Activated CD8-positive, alpha-beta memory T cell treated with anti-CD3 and anti-CD28 coated beads for 1 hour (primary cell): ENCODE results near the gene GOLPH3.
A peak's percentile ranks its signal among the peaks of the same experiment; 100 is the strongest.
"Not testable (repeated sequence)": the region's sequence is repeated elsewhere in the genome, so short reads cannot be mapped to it uniquely, and the experiment has no call there.

Experiments used
- DNase-seq, 2 donors: peaks; one replicate each; pipeline ENCODE4 v3.0.0-alpha.2; 2020; ENCODE audit warnings: low read depth in 1 of 2; ENCODE audit errors: extremely low read depth in 1 of 2

The GOLPH3 gene

DNA sequence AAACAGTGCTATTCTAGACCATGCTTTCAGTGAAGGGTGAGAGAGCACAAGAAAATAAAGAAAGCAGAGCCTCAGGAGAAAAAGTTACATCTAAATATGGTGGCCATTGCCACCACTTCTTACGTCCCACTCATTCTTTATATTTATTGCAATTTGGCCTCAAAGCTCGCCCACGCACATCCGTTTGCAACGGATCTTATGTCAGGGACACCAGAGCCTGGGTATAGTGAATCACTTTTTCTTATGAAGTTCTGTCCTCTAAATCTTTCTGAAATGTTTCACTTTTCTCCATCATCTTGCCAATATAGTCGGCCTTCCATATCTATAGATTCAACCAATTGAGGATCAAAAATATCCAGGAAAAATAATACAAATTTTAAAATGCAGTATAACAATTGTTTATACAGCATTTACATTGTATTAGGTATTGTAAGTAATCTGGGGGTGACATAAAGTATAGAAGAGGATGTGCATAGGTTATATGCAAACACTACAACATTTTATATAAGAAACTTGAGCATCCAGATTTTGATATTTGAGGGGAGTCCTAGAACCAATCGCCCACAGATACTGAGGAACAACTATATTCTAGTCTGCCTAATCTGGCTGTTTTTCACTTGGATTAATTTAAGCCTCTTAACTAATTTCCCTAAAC lies 35.2 kb downstream of the GOLPH3 start:
- DNase-seq = peak in 1 of 2 donors; percentile 8

DNA sequence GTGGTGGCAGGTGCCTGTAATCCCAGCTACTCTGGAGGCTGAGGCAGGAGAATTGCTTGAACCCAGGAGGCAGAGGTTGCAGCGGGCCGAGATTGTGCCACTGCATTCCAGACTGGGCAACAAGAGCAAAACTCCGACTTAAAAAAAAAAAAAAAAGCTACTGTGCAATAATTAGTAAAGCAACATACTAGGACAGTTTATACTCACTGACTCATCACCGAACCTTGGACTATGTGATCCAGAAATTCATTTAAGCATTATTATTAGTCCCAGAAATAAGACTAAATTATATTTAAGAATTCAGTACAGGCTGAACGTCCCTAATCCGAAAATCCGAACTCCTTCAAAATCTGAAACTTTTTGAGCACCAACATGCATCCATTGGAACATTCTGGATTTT lies 37.8 kb downstream of the GOLPH3 start:
- no peak for DNase-seq

DNA sequence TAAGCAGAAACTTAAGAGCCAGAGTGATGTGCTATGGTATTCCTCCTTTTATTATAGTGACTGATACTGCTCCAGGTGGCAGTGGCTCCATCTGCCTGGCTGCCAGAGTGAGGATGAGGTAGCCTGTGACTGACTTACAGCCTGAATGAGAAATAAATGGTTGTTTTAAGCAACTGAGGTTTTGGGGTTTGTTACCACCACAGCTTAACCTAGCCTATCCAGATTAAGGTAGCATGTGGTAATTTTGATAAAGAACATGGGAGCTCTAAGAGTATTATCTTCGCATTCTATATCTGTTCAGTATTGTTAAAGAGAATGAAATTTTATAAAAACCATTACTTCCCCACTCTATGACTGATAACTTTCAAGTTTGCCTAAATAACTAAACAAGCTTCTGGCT lies 39.0 kb downstream of the GOLPH3 start:
- no peak for DNase-seq

DNA sequence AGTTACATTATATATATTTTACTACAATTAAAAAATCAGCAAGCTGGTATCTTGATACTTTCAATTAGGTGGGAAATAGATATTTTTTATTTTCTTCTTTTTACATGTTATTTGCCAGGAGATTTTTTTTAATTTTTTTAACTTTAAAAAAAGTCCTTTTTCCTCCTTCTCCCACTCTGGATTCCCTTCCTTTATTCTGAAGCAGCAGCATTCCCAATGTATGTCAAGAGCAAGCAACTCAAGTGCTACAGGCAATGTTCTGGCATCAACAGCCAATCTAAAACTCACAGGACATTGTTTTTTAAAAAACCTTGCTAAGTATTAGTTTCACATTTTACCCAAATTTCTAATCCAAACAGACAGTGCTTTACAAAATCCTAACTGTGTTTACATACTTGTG lies 41.4 kb downstream of the GOLPH3 start:
- no peak for DNase-seq

DNA sequence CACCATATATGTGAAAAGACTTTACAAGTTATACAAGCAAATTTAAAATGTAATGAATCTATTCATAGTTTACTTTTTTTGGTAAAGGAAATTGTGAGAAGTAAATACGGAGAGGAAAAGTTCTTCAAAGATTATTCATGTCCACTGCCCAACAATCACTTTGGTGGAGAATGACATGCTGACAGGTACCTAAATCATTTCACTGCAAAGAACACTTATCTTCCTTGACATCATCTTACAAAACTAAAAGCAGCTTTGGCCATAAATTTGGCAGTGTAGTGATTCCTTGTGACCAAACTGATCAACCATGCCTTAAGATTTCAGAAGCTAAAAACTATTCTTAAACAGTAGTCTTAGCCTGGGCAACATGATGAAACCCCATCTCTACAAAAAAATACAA lies 42.5 kb downstream of the GOLPH3 start:
- no peak for DNase-seq

DNA sequence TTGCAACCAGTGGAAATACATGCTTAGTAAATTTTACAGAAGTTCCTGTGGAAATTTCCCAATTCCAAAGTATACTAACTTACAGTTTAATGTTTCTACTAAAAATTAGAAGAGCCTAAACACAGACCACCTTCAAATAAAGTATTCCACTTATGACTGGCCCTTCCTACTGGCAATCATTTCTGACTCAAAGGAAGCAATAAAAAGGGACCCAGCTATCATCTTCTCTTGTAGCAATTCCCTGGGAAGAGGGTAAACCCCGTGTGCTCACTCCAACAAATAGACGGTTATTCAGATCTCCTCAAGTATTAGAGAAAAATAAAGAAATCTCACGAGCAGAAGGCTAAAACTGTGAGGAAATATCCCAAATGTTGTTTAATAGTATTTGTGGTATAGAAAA lies 43.3 kb downstream of the GOLPH3 start:
- no peak for DNase-seq

DNA sequence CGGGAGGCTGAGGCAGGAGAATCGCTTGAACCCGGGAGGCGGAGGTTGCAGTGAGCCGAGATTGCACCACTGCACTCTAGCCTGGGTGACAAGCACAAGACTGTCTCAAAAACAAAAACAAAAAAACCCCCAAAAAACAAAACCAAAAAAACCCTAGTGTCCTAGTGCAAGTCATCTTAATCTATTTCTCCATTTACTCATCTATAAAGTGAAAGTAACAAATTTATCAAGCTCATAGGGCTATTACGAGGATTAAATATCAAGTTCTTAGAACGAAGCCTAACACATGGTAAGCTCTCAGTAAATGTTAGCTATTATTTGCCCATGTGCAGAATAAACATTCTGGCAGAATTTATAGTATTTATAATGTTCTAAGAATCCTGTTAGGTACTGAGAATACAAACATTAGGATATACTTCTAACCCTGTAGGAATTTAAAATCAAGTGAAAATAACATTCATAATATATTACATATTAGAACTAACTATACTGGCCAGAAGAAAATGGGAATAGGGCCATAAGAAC lies 45.0 kb downstream of the GOLPH3 start:
- DNase-seq = no peak

DNA sequence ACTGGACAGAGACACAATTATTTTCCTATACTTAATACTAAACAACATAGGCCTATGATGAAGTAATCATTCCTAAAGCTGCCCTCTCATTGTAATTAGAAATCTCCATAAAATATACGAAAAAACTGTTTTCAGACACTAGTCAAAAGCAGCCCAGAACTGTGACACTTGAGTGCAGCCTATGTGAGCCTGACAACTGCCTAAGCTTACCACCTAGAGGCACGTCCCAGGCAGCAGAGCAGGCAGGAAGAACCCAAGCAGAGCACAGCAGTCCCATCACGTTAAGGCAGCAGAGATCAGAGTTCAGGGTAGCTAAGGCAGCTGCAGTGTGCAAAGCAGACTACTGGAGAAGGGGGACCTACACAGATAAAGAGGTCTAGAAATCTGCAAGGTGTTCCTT lies 46.4 kb downstream of the GOLPH3 start:
- DNase-seq = no peak

DNA sequence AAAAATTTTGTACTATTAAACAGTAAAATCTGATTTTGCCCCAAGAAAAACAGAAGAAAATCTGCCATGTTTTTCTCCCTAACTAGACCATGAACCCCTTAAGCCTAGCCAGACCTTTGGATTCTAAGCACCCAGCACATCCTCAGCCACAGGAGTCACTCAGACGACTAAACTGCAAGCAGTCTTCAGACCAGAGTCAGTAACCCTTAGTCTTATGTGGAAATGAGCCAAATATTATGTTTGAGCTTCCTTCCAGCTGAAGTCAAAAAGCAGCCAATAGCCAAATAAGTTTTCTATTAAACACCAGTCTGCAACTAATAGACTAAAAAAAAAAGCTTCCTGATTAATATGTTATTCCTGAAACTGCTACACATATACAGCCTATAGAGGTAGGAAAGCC lies 47.4 kb downstream of the GOLPH3 start:
- no peak for DNase-seq

DNA sequence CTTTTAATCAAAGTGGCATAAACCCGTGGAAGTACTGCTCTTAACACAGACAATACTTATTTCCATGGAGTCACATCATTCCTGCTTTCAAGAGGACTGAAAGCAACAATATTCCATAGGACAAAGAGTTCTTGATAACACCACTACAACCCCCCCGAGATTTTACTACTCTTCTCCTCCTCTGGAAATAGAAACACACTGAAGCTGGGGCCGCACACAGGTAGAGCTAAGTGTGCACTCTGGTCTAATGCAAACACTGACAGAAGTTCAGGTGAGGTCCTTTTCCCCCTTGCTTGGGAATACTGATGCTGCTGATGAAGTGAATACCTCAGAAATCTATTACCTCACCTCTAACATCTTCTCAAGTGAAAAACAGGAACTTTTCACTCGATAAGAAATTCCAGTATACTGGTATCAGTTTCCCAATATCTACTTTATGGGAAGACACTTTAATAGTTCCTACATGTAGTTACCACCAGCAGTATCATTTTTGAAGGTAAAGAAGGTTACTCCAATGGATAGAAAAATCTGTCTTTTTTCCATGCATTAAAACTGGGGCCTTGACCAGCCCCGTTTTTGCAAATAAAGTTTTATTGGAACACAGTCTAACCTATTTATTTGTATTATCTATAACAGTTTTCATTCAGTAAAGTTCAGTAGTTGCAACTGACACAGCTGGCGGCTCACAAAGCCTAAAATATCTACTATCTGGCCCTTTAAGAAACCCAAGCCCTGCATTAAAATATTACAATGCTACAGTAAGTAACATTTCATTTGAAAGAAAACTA lies 50.0 kb downstream of the GOLPH3 start:
- no peak for DNase-seq

DNA sequence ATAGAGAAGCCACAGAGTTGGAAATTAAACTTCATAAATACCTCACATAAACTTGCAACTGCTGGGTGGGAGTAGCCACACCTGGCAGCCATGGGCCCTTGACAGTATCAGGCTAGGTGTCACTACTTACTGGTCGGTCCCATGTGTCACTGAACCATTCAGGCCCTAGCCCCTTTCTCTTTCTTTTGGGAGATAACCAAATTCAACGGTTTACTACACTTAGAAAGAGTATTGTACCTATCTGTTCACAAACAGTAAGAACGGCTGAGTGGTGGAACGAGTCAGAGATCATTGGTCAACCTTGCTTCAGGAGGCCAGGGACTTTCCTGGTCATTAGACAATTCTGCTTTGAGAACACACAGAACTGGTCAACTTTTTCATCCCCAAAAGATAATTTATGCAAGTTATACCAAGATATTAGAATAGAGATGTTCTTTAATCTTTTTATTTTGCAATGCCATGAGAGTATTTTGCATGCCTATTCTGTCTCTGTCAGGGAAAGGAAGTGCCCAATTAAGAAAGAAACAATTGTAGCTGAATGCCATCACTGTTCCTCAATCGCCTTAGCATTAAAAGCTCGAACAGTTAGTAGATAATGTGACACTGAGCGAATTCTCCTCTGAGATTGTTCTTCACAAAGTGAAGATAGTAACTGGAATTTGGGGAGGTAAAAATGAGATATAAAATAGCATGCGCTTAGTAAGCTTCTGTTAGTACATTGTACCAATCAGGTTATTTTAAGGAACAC lies 50.9 kb downstream of the GOLPH3 start:
- no peak for DNase-seq

DNA sequence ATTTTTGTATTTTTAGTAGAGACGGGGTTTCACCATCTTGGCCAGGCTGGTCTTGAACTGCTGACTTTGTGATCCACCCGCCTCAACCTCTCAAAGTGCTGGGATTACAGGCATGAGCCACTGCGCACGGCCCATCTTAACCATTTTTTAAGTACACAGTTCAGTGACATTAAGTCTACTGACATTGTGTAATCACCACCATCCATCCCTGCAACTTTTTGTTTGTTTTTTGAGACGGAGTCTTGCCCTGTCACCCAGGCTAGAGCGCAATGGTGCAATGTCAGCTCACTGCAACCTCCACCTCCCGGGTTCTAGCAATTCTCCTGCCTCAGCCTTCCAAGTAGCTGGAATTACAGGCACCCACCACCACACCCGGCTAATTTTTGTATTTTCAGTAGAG lies 55.2 kb downstream of the GOLPH3 start:
- not testable (repeated sequence) for DNase-seq

DNA sequence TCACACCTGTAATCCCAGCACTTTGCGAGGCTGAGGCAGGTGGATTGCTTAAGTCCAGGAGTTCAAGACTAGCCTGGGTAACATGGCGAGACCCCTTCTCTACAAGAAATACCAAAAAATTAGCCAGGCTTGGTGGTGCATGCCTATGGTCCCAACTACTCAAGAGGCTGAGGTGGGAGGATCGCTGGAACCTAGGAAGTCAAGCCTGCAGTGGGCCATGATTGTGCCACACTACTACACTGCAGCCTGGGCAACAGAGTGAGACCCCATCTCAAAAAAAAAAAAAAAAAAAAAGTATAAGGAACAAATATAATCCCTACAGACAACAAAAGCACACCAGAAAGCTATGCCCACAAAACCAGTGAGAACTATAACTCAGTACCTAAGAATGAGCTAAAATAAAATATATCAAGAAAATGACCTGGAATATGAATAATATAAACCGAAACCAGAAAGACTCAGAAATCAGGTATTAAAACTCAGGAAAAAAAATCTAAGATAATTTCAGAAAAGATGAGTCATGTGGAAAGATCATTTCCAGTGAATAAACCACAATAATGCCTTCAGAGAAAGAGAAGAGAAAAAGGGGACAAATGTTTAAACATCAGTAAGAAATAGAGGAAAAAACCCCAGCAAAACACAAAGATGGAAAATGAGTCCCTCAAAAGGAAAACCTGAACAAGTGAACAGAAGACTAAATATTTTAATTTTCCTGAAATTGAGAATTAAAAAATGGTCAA lies 57.4 kb downstream of the GOLPH3 start:
- no peak for DNase-seq

DNA sequence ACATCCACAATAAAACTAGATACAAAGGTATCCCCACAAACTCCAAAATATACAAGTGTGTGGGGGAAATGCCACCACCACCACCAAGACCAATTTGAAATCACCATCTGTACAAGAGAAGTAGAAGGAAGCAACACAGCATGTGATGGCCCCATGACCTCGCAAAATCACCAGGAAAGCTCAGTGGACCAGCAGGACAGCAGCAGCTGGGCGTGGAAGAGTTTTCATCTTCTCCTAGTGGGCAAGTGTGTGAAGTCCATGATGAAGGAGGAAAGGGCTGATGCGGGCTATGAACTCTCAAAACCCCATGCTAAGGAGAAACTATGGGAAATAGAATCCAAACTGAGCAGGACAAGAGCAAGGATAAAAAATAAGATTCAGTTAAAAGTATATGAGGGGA lies 58.1 kb downstream of the GOLPH3 start:
- no peak for DNase-seq

DNA sequence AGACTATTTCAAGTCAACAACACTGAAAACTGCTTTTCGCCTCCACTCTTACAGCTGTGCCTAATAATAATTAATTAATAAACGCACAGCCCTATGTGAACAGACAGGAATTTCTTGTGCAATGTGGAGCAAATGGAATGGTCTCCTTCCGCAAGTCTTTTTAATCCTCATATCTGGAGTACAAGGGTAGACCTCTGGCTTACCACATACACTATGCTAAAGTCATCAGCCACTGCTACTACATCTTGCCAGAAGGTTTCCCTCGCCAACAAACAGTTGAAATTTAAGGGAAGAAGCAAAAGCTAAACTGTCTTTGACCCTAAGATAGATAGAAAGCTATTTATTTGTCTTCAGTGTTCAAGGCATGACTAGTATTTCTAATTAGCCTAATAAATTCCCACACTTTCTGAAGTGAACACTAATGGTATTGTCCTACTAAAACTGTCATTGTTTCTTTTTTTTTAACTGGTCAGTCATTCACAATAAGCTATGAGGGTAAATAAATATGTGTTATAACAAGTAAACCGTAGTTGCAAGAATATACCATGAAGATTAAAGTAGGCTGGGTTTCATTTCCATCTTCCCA lies 63.9 kb downstream of the GOLPH3 start:
- DNase-seq = no peak

DNA sequence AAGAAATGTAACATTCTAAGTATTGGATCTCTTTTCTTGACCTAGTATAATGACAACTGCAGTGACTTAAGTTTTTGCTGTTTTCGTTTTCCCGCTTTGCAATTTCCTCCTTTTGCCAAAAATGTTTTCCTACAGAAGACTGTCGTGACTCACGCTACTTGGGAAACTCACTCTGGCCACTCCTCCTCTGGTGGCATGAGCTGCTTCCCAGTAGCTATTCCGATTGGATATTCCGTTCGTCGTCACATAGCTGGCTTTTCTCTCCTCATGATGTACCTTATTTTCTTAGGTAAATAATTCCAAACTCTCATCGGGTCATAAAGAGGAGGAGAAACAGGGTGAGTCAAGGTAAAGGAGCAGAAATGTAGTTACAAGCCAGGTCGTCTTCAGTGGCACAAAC lies 64.9 kb downstream of the GOLPH3 start:
- no peak for DNase-seq

DNA sequence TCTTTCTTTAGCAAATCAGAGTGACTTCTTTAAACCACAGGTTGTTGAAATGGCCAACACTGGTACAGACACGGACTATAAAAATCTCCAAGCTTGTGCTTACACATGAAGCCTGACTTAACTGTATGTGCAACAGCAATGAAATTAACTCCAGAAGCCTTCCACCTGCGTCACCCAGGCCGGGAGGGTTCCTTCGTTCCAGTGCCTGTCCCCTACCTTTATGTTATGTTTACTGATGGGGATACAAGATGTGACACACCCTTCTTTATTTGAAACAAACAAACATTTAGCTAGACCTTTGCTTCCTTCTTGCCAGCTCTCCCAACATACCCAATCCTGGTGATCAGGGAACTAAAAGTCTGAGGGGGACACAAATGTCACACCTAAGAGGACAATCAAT lies 66.0 kb downstream of the GOLPH3 start:
- no peak for DNase-seq

DNA sequence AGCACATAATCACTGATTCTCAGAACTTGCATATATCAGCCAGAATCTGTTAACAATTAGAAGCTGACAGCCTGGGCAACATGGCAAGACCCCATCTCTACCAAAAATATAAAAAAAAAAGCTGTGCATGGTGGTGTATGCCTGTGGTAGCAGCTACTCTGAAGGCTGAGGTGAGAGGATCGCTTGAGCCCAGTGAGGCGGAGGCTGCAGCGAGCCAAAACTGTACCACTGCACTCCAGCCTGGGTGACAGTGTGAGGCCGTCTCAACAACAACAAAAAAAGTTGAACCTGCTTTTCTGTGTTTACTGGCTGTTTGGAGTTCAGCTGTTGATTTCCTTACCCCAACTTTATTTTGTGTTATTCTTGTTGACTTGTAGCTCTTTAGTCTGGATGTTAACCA lies 66.8 kb downstream of the GOLPH3 start:
- DNase-seq = no peak

DNA sequence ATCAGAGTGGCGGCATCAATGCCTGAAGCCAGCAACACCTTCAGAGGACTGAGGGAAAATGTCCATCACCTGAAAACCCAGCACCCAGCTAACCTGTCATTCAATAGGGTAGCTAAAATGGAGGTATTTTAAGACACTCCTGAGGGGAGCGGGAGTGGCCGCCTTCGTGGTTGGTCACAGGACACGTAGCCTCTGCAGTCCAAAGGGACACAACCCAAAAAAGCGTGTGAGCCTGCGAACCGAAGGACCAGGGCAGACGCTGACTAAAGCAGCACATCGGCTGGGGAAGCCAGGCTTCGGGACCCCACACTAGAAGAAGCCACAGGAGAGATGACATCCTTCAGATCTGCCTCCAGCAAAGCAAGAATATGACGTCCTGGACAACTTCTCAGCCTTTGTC lies 70.6 kb downstream of the GOLPH3 start:
- DNase-seq = no peak

DNA sequence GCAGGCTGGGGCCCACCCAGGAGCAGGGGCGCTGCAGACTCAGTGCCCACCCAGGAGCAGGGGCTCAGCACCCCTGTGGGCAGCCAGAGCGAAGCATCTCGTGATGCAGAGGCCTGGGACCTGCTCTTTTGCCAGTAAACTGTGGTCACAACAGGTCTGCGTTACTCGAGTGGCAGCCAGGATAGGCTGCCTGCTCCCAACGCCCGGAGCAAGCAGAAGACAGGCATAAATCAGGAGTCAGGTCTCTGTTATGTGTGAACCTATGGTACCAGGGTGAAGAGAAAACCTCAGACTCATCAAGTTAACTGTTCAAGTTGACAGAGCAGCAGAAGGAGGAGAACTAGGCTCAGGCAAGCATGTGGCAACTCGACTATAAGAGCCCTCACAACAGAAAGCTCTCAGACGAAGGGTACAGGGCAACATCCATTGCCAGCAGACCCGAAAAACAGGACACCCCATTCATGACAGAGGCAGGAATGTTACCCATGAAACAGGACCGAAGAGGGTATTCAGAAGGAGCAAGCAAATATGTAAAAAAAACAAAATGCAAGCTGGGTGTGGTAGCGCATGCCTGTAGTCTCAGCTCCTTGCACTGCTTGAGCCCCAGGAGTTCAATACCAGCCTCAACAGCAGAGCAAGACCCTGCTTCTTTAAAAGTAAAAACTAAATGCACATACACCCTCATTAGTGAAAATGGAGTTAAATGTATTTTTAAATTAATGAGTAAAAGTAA lies 71.7 kb downstream of the GOLPH3 start:
- no peak for DNase-seq
